CD4-positive, alpha-beta T cell treated with Interleukin-6 at 100 ng/mL for 8 hours (primary cell): Measurements from ENCODE around the gene EIF3M.

Experiments
- DNase-seq: peaks from one replicate; pipeline ENCODE4 v3.0.0-alpha.2; 2020; ENCODE audit warnings: mixed read lengths, low spot score

Gene EIF3M

GRCh38 chr11:32583459-32584271, at the start of gene EIF3M:
Gene EIF3M (plus strand): TSS chr11:32583831. CDS start chr11:32583888, 57 bp downstream.
- DNase-seq, result peak; percentile 96

- no peak for DNase-seq
These were observed 44.8 kb upstream of the EIF3M start for GRCh38 chr11:32538804-32539203.

- DNase-seq, result no peak
These were observed 33.9 kb upstream of the EIF3M start for GRCh38 chr11:32549611-32550187.

- DNase-seq, result no peak
These were observed 33.4 kb upstream of the EIF3M start for GRCh38 chr11:32550207-32550606.

GRCh38 chr11:32555091-32555490, 28.5 kb upstream of the EIF3M start:
- DNase-seq, result no peak

- no peak for DNase-seq
These were observed 27.7 kb upstream of the EIF3M start for GRCh38 chr11:32555895-32556294.

GRCh38 chr11:32561835-32562234, 21.8 kb upstream of the EIF3M start:
- no peak for DNase-seq

GRCh38 chr11:32562839-32563599, 20.6 kb upstream of the EIF3M start:
- DNase-seq, result no peak

- DNase-seq, result no peak
These were observed 20.1 kb upstream of the EIF3M start for GRCh38 chr11:32563600-32563959.

- no peak for DNase-seq
These were observed 17.1 kb upstream of the EIF3M start for GRCh38 chr11:32566517-32566916.

GRCh38 chr11:32567154-32567553, 16.5 kb upstream of the EIF3M start:
- no peak for DNase-seq

- DNase-seq, result no peak
These were observed 14.2 kb upstream of the EIF3M start for GRCh38 chr11:32569313-32569881.

GRCh38 chr11:32571039-32571438, 12.6 kb upstream of the EIF3M start:
- no peak for DNase-seq

- no peak for DNase-seq
These were observed 10.4 kb upstream of the EIF3M start for GRCh38 chr11:32573228-32573627.

GRCh38 chr11:32574421-32574820, 9.2 kb upstream of the EIF3M start:
- DNase-seq, result no peak

- no peak for DNase-seq
These were observed 8.6 kb upstream of the EIF3M start for GRCh38 chr11:32575070-32575469.

GRCh38 chr11:32576456-32576855, 7.2 kb upstream of the EIF3M start:
- DNase-seq, result no peak

- DNase-seq, result no peak
These were observed 2.7 kb upstream of the EIF3M start for GRCh38 chr11:32580967-32581366.

- DNase-seq, result no peak
These were observed 2.1 kb upstream of the EIF3M start for GRCh38 chr11:32581556-32581955.

GRCh38 chr11:32584921-32585320, 1.3 kb downstream of the EIF3M start:
- DNase-seq, result no peak

GRCh38 chr11:32586576-32587190, 3.1 kb downstream of the EIF3M start:
- DNase-seq, result no peak

GRCh38 chr11:32594272-32594671, 10.6 kb downstream of the EIF3M start:
- DNase-seq, result no peak
